Stimulated activated CD8-positive, alpha-beta memory T cell treated with anti-CD3 and anti-CD28 coated beads, Interleukin-7, amount 100 ng/mL, for 1 hour (primary cell): ENCODE measurements around the gene GCDH.
A peak's percentile ranks its signal among the peaks of the same experiment; 100 is the strongest.
"Not testable (repeated sequence)": the region's sequence is repeated elsewhere in the genome, so short reads cannot be mapped to it uniquely, and the experiment has no call there.

Experiments
- DNase-seq, 2 donors: peaks; one replicate each; pipeline ENCODE4 v3.0.0-alpha.2; 2020; ENCODE audit warnings: low read depth in 2 of 2

Gene GCDH

GRCh38 chr19:12890787-12891552 is at the start of gene GCDH:
Gene GCDH, plus strand, starts transcription at chr19:12891160. Its CDS starts 145 bp downstream, at chr19:12891305.
- peak; percentile 89 to 90 for DNase-seq

GRCh38 chr19:12842511-12842910 is 48.4 kb upstream of the GCDH start:
- DNase-seq: no peak

DNA sequence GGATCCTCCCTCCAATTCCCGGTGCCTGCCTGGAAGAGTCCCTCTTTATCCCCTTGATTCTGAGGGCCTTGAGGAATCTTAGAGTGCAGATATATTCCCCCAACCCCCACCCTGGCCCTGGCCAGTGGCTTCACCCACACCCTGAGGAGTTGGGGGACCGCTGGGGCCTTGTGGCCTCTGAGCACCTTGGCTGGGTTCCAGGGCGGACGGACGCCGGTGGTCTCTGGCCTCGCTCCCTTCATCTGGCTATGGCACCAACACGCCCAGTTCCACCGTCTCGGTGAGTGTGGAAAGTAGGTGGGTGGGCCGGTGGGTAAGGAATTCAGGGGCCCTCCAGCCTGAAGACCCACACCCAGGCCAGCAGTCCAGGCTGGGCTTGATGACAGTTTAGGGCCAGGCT is 47.6 kb upstream of the GCDH start:
- DNase-seq: no peak

GRCh38 chr19:12843999-12844732 is 46.8 kb upstream of the GCDH start:
- DNase-seq: no peak

DNA sequence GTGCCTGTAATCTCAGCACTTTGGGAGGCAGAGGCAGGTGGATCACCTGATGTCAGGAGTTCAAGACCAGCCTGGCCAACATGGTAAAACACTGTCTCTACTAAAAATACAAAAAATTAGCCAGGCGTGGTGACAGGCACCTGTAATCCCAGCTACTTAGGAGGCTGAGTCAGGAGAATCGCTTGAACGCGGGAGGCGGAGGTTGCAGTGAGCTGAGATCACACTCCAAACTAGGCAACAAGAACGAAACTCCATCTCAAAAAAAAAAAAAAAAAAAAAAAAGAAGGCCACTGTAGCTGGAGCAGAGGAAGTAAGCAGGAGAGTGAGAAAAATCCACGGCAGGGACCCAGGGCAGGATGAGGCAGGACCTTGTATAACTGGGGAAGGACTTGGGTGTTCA is 44.3 kb upstream of the GCDH start:
- DNase-seq: not testable (repeated sequence)

GRCh38 chr19:12847159-12848139 is 43.5 kb upstream of the GCDH start:
- DNase-seq: peak; percentile 65 to 71

- DNase-seq: no peak
Observed at GRCh38 chr19:12856653-12857052, 34.3 kb upstream of the GCDH start.

DNA sequence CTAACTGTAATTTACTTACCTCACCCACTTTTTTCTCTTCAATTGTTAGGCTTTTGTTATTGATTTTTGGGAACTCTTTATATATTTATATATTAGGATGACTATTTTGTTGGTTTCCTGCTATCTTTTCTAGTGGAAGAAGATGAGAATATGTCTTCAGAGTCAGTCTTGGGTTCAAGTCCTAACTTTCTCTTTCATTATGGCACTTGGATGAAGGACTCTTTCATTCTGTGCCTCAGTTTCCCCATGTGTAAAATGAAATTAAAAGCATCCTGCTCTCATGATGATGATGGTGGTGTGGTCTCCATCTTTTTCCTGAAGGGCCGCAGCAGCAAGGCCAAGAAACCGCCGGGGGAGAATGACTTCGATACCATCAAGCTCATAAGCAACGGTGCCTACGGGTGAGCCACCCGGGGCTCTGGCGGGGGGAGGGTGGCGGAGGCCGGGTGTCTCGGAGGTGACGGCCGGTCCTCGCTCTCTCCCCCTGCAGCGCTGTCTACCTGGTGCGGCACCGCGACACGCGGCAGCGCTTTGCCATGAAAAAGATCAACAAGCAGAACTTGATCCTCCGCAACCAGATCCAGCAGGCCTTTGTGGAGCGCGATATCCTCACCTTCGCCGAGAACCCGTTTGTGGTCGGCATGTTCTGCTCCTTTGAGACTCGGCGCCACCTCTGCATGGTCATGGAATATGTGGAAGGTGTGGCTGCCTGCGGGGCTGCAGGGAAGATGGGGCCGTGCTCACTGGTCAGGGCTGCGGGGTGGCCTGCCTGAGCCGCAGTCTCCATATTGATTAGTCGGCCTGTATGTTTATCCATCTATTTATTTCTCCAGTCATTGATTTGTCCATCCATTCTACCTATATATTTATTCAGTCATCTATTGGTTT is 32.7 kb upstream of the GCDH start:
- no peak for DNase-seq

DNA sequence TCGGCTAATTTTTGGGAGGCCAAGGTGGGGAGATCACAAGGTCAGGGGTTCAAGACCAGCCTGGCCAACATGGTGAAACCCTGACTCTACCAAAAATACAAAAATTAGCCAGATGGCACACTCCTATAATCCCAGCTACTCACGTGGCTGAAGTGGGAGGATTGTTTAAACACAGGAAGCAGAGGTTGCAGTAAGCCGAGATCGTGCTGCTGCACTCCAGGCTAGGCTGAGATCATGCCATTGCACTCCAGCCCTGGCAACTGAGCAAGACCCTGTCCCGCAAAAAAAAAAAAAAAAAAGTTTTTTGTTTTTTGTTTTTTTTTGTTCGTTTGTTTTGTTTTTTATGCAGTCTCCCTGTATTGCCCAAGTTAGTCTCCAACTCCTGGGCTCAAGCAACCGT is 31.4 kb upstream of the GCDH start:
- no peak for DNase-seq

- no peak for DNase-seq
Observed at GRCh38 chr19:12864143-12864542, 26.8 kb upstream of the GCDH start.

DNA sequence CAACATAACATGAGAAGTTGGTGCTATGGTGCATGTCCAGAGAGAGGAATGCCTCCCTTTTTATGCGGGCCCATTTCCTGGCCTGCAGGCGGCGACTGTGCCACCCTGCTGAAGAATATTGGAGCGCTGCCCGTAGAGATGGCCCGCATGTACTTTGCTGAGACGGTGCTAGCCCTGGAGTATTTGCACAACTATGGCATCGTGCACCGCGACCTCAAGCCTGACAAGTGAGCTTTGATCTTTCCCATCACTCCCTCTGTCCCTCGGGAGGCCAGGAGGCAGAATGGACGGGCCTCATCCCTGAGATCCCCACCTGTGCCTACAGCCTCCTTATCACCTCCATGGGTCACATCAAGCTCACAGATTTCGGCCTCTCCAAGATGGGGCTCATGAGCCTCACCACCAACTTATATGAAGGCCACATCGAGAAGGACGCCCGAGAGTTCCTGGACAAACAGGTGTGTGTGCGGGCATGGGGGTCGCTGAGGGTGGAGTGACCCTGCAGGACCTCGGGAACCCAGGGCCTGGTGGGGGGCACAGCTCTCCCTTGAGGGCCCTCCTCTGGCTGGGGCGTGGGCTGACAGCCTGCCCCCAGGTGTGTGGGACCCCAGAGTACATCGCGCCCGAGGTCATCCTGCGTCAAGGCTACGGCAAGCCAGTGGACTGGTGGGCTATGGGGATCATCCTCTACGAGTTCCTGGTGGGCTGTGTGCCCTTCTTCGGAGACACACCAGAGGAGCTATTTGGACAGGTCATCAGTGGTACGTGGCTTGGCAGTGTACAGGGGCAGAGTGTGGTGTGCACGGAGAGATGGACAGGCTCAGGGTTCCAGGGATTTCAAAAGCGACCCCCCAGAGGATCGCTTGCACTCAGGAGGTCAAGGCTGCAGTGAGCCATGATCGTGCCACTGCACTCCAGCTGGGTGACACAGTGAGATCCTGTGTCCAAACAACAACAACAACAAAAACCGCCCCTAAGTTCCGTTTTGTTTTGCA is 25.9 kb upstream of the GCDH start:
- no peak for DNase-seq

DNA sequence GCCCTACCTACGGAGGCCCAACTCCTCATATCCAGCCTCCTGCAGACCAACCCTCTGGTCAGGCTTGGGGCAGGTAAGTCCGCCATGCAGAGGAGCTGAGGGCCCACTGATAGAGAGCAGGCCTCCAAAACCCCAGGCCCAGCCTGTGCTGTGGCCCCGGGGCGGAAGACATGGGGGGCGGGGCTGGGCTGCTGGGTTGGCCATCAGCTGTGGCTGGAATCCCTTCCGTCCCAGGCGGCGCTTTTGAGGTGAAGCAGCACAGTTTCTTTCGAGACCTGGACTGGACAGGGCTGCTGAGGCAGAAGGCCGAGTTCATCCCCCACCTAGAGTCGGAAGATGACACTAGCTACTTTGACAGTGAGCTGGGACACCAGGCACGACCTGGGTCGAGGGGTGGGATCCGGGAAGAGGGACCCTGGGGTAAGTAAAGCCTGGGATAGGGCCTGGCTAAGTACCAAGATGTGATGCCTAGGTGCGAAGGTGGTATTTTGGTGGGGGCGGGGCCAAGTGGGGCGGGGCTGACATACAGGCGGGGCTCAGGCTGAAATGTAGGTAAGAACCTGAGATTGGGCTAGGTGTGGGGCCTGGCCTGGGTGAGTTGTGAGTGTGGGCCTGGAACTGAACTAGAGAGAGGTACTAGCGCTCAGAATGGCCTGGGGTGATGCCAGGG is 25.1 kb upstream of the GCDH start:
- DNase-seq: no peak

DNA sequence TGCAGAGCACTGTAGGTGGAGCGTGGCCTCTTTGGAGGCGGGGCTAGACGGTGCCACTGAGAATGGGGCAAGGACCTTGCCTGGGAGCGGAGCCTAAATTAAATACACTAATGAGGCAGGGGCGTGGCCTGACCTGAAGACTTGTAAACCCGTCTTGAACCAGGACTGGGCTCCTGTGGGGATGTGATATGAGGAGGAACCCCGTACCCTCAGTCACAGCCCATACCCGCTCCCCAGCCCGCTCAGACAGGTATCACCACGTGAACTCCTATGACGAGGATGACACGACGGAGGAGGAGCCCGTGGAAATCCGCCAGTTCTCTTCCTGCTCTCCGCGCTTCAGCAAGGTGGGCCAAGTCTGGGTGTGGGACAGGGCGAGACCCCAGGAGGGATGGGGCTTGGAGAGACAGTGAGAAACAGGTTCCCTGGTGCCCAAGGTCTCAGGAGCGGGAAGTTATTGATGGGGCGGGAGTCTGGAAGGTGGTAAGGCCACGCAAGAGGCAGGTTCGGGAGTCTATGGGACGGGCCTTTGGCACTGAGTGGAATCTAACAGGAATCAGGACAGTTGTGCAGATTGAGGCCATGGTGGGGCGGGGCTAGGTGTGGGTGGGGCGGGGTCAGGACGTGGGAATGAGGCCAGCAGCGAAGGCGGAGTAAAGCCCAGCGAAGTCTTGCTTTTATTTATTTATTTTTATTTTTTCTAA is 24.4 kb upstream of the GCDH start:
- no peak for DNase-seq

DNA sequence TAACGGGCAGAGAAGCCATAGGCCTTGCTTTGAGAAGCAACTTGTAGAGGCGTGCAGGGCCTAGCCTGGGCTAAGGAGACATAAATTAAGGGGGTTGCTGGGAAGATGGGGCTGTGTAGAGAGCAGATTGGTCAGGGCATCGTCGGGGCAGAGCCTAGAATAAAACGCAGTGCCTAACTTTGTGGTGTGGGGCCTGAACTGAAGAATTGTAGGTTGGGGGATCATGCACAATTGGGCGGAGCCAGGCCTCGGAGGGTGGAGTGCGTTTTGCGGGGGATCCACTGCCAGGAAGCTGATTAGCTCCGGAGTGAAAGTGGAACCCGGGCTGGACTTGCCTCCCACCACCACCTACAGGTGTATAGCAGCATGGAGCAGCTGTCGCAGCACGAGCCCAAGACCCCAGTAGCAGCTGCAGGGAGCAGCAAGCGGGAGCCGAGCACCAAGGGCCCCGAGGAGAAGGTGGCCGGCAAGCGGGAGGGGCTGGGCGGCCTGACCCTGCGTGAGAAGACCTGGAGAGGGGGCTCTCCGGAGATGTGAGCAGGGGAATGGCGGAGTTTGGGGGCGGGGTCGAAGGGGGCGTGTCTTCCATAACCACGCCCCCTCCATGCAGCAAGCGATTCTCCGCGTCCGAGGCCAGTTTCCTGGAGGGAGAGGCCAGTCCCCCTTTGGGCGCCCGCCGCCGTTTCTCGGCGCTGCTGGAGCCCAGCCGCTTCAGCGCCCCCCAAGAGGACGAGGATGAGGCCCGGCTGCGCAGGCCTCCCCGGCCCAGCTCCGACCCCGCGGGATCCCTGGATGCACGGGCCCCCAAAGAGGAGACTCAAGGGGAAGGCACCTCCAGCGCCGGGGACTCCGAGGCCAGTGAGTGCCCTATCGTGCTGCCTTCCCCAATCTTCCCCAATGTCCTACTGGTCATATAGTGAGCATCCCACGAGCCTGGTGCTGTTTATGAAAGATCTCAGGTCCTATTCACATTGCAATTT is 23.6 kb upstream of the GCDH start:
- peak; percentile 39 to 54 for DNase-seq

DNA sequence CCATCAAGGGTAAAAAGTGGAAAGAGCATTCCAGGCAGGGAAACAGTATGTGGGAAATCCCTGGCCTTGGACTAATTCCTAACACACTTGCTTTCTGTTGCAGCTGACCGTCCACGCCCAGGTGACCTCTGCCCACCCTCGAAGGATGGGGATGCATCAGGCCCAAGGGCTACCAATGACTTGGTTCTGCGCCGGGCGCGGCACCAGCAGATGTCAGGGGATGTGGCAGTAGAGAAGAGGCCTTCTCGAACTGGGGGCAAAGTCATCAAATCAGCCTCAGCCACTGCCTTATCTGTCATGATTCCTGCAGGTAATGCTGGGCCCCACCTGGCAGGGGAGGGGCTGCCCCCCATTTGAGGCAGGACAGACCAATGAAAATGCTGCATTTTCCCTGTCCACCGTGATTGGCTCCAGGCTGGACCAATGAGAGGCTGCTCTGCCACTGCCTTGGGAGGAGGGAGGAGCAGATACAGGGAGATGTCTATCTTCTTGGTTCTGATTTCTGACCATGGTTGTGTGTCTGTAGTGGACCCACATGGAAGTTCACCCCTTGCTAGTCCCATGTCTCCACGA is 22.3 kb upstream of the GCDH start:
- no peak for DNase-seq

- DNase-seq: no peak
Observed at GRCh38 chr19:12871681-12872080, 19.3 kb upstream of the GCDH start.

DNA sequence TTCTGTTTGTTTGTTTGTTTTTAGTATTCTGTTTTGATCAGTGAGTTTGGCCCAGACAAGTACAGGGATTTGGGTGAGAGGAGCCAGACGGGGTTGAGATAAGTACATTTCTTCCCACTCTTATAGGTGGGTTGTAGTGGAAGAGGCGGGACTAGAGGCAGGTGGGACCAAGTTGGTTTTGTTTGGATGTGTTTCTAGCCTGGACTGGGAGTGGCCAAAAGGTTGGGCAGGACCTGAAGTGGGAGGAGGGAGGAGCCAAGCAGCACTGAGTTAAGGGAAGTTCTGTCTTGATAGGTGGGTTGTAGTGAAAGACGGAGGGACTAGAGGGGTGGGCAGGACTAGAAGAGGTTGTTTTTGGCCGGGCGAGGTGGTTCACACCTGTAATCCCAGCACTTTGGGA is 18.7 kb upstream of the GCDH start:
- DNase-seq: no peak
